Measurements from ENCODE around the gene IL31RA.

GRCh38 chr5:55897905-55898304 lies 46.7 kb downstream of the IL31RA start:
- TF ChIP-seq CTCF (IDR thresholded peaks at IDR 0.05) (no peak), POLR2AphosphoS5 (IDR thresholded peaks at IDR 0.05) (no peak), POLR2A (IDR thresholded peaks at IDR 0.05) (no peak)
